Astrocyte (in vitro differentiated cells and primary cell): Measurements from ENCODE around the gene SFT2D2.
"Not testable (repeated sequence)": the region's sequence is repeated elsewhere in the genome, so short reads cannot be mapped to it uniquely, and the experiment has no call there.

Experiments
- CTCF ChIP-seq: IDR thresholded peaks from 2 replicates; pipeline ENCODE4 v1.5.1; 2011; ENCODE audit warnings: low read depth, mild to moderate bottlenecking, inconsistent platforms, low read length, moderate library complexity; ENCODE audit not compliant: insufficient read depth
- EZH2 ChIP-seq: IDR thresholded peaks from 2 replicates; pipeline ENCODE4 v1.6.1; 2012; ENCODE audit warnings: mild to moderate bottlenecking, low read length, inconsistent platforms; ENCODE audit not compliant: insufficient read depth

GRCh38 chr1:168207673-168208072, 18.1 kb upstream of the SFT2D2 start:
- TF ChIP-seq CTCF, EZH2: not testable (repeated sequence)
